Lower lobe of right lung (tissue), 2 donors: ENCODE results near the gene TMEM185B. TPM values are rescaled to one million over a fixed set of nuclear protein-coding genes. Genes with fewer than 3 reads are reported as not detected.
A peak's percentile ranks its signal among the peaks of the same experiment; 100 is the strongest.

Experiments
- ATAC-seq, 2 donors: fragments of 200-7000 bp; cut with Tn5 transposase; one replicate each; pipeline ENCODE4 v1.9.1; 2020 to 2022; ENCODE audit warnings: mild to moderate bottlenecking in 2 of 2, moderate library complexity in 2 of 2
- DNase-seq: peaks from one replicate; pipeline ENCODE4 v3.0.0-alpha.2; 2020
- H3K27ac ChIP-seq: fragments of 200-600 bp; one replicate; pipeline ENCODE4 v1.8.0; 2022
- H3K27me3 ChIP-seq: fragments of 200-600 bp; one replicate; pipeline ENCODE4 v1.8.0; 2022; ENCODE audit warnings: low read depth
- H3K36me3 ChIP-seq: fragments of 200-600 bp; one replicate; pipeline ENCODE4 v1.8.0; 2022; ENCODE audit warnings: mild to moderate bottlenecking
- H3K4me1 ChIP-seq: fragments of 200-600 bp; one replicate; pipeline ENCODE4 v1.8.0; 2022
- H3K4me3 ChIP-seq: fragments of 200-600 bp; one replicate; pipeline ENCODE4 v1.8.0; 2022; ENCODE audit warnings: mild to moderate bottlenecking
- H3K9me3 ChIP-seq: fragments of 200-600 bp; one replicate; pipeline ENCODE4 v1.8.0; 2022
- CTCF ChIP-seq: fragments of 200-600 bp; IDR thresholded peaks from one replicate; pipeline ENCODE4 v1.8.0; 2022; ENCODE audit warnings: antibody characterized with exemption, mild to moderate bottlenecking
- intact Hi-C: fragments of 100-400 bp; cut with DNase I; formaldehyde crosslinking; loops from one replicate; pipeline ENCODE4 v1.11.0; 2022
- total RNA-seq: library from RNA; stranded (reverse); fragmentation: NEBNext Ultra II Directional; extraction: Animal tissue kit (Norgen Biotek cat#: 25700); gene quantifications from one replicate; pipeline ENCODE4 v1.2.1, GENCODE V29; 2021
- donor health status: DM: no; HTN: yes; CAD: no; lungs with severe emphysema.

TMEM185B gene
- total RNA-seq, 1 donor from 2014 or later: 22.2 TPM

DNA sequence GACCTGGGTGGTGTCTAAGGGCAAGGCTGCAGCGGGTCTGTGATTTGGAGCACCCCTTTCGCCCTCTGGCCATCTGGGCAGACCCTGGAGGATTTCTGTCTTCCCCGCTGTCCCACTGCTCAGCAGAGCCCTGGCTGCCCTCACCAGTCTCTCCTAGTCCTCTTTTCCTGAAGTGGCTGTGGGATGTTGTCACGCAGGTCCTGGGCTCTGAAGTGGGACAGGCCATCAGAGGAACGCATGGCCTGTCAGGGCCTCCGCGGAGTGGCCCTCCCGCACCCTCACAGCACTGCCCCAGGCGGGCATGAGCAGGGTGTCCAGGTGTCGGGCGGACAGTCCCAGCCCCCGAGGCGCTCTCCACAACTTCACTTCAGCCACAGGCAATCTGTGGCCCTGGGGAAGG, 1.1 kb upstream of the TMEM185B start:
- intact Hi-C loops: no loop called here
- H3K9me3 ChIP-seq: peaks cover 4% of the 10 kb centered on the region
- peak overlapping the region; percentile 75 for H3K4me3 ChIP-seq
- TF ChIP-seq CTCF: no peak
- no peaks in the 10 kb centered on the region for H3K27me3 ChIP-seq
- peaks cover 35% of the 10 kb centered on the region for H3K4me1 ChIP-seq
- DNase-seq (no peak), ATAC-seq (no peak)
- peak overlapping the region; percentile 98 for H3K27ac ChIP-seq
- peaks cover 4% of the 10 kb centered on the region for H3K36me3 ChIP-seq

- no peak for TF ChIP-seq CTCF
- peak overlapping the region; percentile 75 for H3K4me3 ChIP-seq
- H3K9me3 ChIP-seq: peaks cover 4% of the 10 kb centered on the region
- DNase-seq: no peak
- intact Hi-C loops: no loop called here
- no peak for ATAC-seq
- peaks cover 4% of the 10 kb centered on the region for H3K36me3 ChIP-seq
- H3K27me3 ChIP-seq: no peaks in the 10 kb centered on the region
- H3K27ac ChIP-seq: peak overlapping the region; percentile 98
- peaks cover 35% of the 10 kb centered on the region for H3K4me1 ChIP-seq
These were observed 790 bp downstream of the TMEM185B start for GRCh38 chr2:120222186-120223033.

DNA sequence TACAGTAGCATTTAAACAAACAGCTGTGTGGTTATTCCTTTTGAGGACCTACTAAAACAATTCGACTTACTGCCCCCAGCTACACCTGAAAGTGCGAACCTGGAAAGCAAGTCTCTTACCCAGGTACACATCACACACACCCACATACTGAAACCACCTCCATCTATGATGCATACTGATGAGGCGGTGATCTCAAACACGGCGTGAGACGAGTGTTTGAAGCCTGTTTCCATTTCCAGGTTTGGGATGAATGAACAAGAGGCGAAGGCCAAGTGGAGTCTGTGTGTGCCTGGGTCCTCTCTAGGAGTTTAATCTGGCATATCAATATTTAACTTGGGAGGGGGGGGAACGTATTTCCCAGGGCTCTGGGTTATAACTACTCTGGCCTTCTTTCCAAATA, 1.6 kb downstream of the TMEM185B start:
- no peak overlapping the region for H3K27ac ChIP-seq
- peaks cover 4% of the 10 kb centered on the region for H3K36me3 ChIP-seq
- peaks cover 4% of the 10 kb centered on the region for H3K9me3 ChIP-seq
- H3K4me1 ChIP-seq: peaks cover 35% of the 10 kb centered on the region
- no peak overlapping the region for H3K4me3 ChIP-seq
- DNase-seq (no peak), ATAC-seq (no peak)
- TF ChIP-seq CTCF: no peak
- intact Hi-C loops: no loop called here
- no peaks in the 10 kb centered on the region for H3K27me3 ChIP-seq

GRCh38 chr2:120220756-120221155, 2.4 kb downstream of the TMEM185B start:
- TF ChIP-seq CTCF: no peak
- Histone ChIP-seq H3K27me3 (no peaks in the 10 kb centered on the region), H3K4me3 (no peak overlapping the region), H3K4me1 (peaks cover 35% of the 10 kb centered on the region), H3K9me3 (peaks cover 4% of the 10 kb centered on the region), H3K27ac (no peak overlapping the region), H3K36me3 (peaks cover 4% of the 10 kb centered on the region)
- no peak for ATAC-seq
- DNase-seq: no peak
- intact Hi-C loops: no loop called here

- no peak for ATAC-seq
- H3K27ac ChIP-seq: no peak overlapping the region
- peaks cover 4% of the 10 kb centered on the region for H3K36me3 ChIP-seq
- H3K27me3 ChIP-seq: no peaks in the 10 kb centered on the region
- peaks cover 35% of the 10 kb centered on the region for H3K4me1 ChIP-seq
- no peak overlapping the region for H3K4me3 ChIP-seq
- H3K9me3 ChIP-seq: peaks cover 4% of the 10 kb centered on the region
- no peak for DNase-seq
- no peak for TF ChIP-seq CTCF
- intact Hi-C loops: no loop called here
These were observed 3.4 kb downstream of the TMEM185B start for GRCh38 chr2:120219766-120220165.
